Smooth muscle cell (in vitro differentiated cells): ENCODE data around the gene GPR37. TPM values are rescaled to one million over a fixed set of nuclear protein-coding genes. Genes with fewer than 3 reads are reported as not detected.

Experiments
- DNase-seq: peaks from one replicate; lab custom pipeline; 2025; ENCODE audit not compliant: unreplicated experiment; lab: John Stamatoyannopoulos, UW
- H2AFZ ChIP-seq: fragments of 200-600 bp; sonication (generic); 2 replicates; pipeline ENCODE4 v1.6.0; 2016; ENCODE audit warnings: antibody characterized with exemption, low read depth, mild to moderate bottlenecking
- H3F3A ChIP-seq: fragments of 200-600 bp; sonication (generic); 2 replicates; pipeline ENCODE4 v1.6.0; 2017; ENCODE audit warnings: antibody characterized with exemption, low read depth
- H3K27ac ChIP-seq: fragments of 200-600 bp; sonication (generic); 2 replicates; pipeline ENCODE4 v1.5.1; 2016; ENCODE audit warnings: low read depth, mild to moderate bottlenecking
- H3K27me3 ChIP-seq: fragments of 200-600 bp; sonication (generic); 2 replicates; pipeline ENCODE4 v1.6.1; 2016; ENCODE audit warnings: low read depth, mild to moderate bottlenecking
- H3K36me3 ChIP-seq: fragments of 200-600 bp; sonication (generic); 2 replicates; pipeline ENCODE4 v1.5.1; 2016; ENCODE audit warnings: low read depth
- H3K4me1 ChIP-seq: fragments of 200-600 bp; sonication (generic); 2 replicates; pipeline ENCODE4 v1.5.1; 2016; ENCODE audit warnings: low read depth
- H3K4me2 ChIP-seq: fragments of 200-600 bp; sonication (generic); 2 replicates; pipeline ENCODE4 v1.6.0; 2016; ENCODE audit warnings: mild to moderate bottlenecking
- H3K4me3 ChIP-seq: fragments of 200-600 bp; sonication (generic); 2 replicates; pipeline ENCODE4 v1.5.1; 2016; ENCODE audit warnings: mild to moderate bottlenecking
- H3K79me2 ChIP-seq: fragments of 200-600 bp; sonication (generic); 2 replicates; pipeline ENCODE4 v1.6.0; 2016; ENCODE audit warnings: low read depth, mild to moderate bottlenecking
- H3K9ac ChIP-seq: fragments of 200-600 bp; sonication (generic); 2 replicates; pipeline ENCODE4 v1.6.0; 2016; ENCODE audit warnings: low read depth
- H3K9me3 ChIP-seq: fragments of 200-600 bp; sonication (generic); replicated peaks from 2 replicates; pipeline ENCODE4 v1.5.1; 2016; ENCODE audit warnings: low read depth
- H4K20me1 ChIP-seq: fragments of 200-600 bp; sonication (generic); 2 replicates; pipeline ENCODE4 v1.6.0; 2016; ENCODE audit warnings: low read depth
- CTCF ChIP-seq: fragments of 200-600 bp; sonication (generic); IDR thresholded peaks from 2 replicates; pipeline ENCODE4 v1.5.1; 2017; ENCODE audit warnings: borderline replicate concordance, mild to moderate bottlenecking, antibody characterized with exemption; ENCODE audit not compliant: insufficient read depth, poor library complexity, severe bottlenecking
- WGBS: methylation state at CpG from one replicate; pipeline ENCODE4 v1.1.7; 2016; ENCODE audit warnings: low lambda C conversion rate; 5-methylcytosine and 5-hydroxymethylcytosine counted together
- polyA plus RNA-seq: library from polyadenylated mRNA; unstranded; fragments of >200 nt; fragmentation: Nextera tagmentation; extraction: Ambion mirVana; gene quantifications from 2 replicates; pipeline ENCODE4 v1.2.1, GENCODE V29; 2016
- total RNA-seq: library from RNA; depleted of rRNA; stranded (reverse); fragments of >200 nt; gene quantifications from 2 replicates; pipeline ENCODE4 v1.2.3, GENCODE V29; 2014

The GPR37 gene
- total and polyA plus RNA-seq, 2 experiments from 2014 or later: 0.38 to 1.3 TPM

- Histone ChIP-seq H3K9ac (no peak overlapping the region), H3K9me3 (no peaks in the 10 kb centered on the region), H2AFZ (no peak overlapping the region), H4K20me1 (no peaks in the 10 kb centered on the region), H3K4me1 (no peaks in the 10 kb centered on the region), H3K27me3 (no peaks in the 10 kb centered on the region), H3K79me2 (no peaks in the 10 kb centered on the region), H3K4me2 (no peak overlapping the region), H3F3A (no peaks in the 10 kb centered on the region), H3K36me3 (no peaks in the 10 kb centered on the region), H3K27ac (no peak overlapping the region), H3K4me3 (no peak overlapping the region)
- no peak for DNase-seq
- TF ChIP-seq CTCF: no peak
- 76% methylated on average over 2 of the region's 2 CpGs for WGBS
Measured at GRCh38 chr7:124701955-124702354, 63.6 kb downstream of the GPR37 start.

GRCh38 chr7:124700655-124701054, 64.9 kb downstream of the GPR37 start:
- H3F3A ChIP-seq: no peaks in the 10 kb centered on the region
- no peak overlapping the region for H3K4me2 ChIP-seq
- DNase-seq: no peak
- H3K4me1 ChIP-seq: no peaks in the 10 kb centered on the region
- H3K9me3 ChIP-seq: no peaks in the 10 kb centered on the region
- no peak overlapping the region for H3K27ac ChIP-seq
- no peak overlapping the region for H2AFZ ChIP-seq
- no peak for TF ChIP-seq CTCF
- WGBS: 51% methylated on average over 3 of the region's 3 CpGs
- no peaks in the 10 kb centered on the region for H4K20me1 ChIP-seq
- H3K36me3 ChIP-seq: no peaks in the 10 kb centered on the region
- H3K9ac ChIP-seq: no peak overlapping the region
- no peaks in the 10 kb centered on the region for H3K79me2 ChIP-seq
- no peak overlapping the region for H3K4me3 ChIP-seq
- no peaks in the 10 kb centered on the region for H3K27me3 ChIP-seq

- Histone ChIP-seq H3K9ac (no peak overlapping the region), H3K9me3 (no peaks in the 10 kb centered on the region), H3K27me3 (no peaks in the 10 kb centered on the region), H2AFZ (no peak overlapping the region), H3K4me1 (no peaks in the 10 kb centered on the region), H3K79me2 (no peaks in the 10 kb centered on the region), H3K36me3 (no peaks in the 10 kb centered on the region), H3K4me3 (no peak overlapping the region), H4K20me1 (no peaks in the 10 kb centered on the region), H3K27ac (no peak overlapping the region), H3K4me2 (no peak overlapping the region), H3F3A (no peaks in the 10 kb centered on the region)
- 41% methylated on average over 3 of the region's 3 CpGs for WGBS
- no peak for TF ChIP-seq CTCF
- DNase-seq: no peak
Measured at GRCh38 chr7:124698964-124699363, 66.6 kb downstream of the GPR37 start.

- Histone ChIP-seq H3K4me3 (no peak overlapping the region), H3K27me3 (no peaks in the 10 kb centered on the region), H3K79me2 (no peaks in the 10 kb centered on the region), H2AFZ (no peak overlapping the region), H3K4me2 (no peak overlapping the region), H3K9ac (no peak overlapping the region), H3K9me3 (no peaks in the 10 kb centered on the region), H3K36me3 (no peaks in the 10 kb centered on the region), H3K27ac (no peak overlapping the region), H4K20me1 (no peaks in the 10 kb centered on the region), H3K4me1 (no peaks in the 10 kb centered on the region), H3F3A (no peaks in the 10 kb centered on the region)
- 87% methylated on average over 4 of the region's 4 CpGs for WGBS
- no peak for DNase-seq
- TF ChIP-seq CTCF: no peak
Measured at GRCh38 chr7:124697746-124698145, 67.8 kb downstream of the GPR37 start.
